Daoy (cell line): Measurements from ENCODE around the gene RNASE12. TPM values are rescaled to one million over a fixed set of nuclear protein-coding genes. Genes with fewer than 3 reads are reported as not detected.
A peak's percentile ranks its signal among the peaks of the same experiment; 100 is the strongest.
"Not testable (repeated sequence)": the region's sequence is repeated elsewhere in the genome, so short reads cannot be mapped to it uniquely, and the experiment has no call there.

Experiments
- DNase-seq: peaks from one replicate; pipeline ENCODE4 v3.0.0-alpha.2; 2015; ENCODE audit warnings: low read depth
- total RNA-seq: library from RNA; depleted of rRNA; stranded (reverse); fragments of >200 nt; shearing (Covaris generic); gene quantifications from 2 replicates; pipeline ENCODE4 v1.2.3, GENCODE V29; 2014; rRNA removed

Gene RNASE12, protein sequence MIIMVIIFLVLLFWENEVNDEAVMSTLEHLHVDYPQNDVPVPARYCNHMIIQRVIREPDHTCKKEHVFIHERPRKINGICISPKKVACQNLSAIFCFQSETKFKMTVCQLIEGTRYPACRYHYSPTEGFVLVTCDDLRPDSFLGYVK
- total RNA-seq = not detected in 2 replicates

DNA sequence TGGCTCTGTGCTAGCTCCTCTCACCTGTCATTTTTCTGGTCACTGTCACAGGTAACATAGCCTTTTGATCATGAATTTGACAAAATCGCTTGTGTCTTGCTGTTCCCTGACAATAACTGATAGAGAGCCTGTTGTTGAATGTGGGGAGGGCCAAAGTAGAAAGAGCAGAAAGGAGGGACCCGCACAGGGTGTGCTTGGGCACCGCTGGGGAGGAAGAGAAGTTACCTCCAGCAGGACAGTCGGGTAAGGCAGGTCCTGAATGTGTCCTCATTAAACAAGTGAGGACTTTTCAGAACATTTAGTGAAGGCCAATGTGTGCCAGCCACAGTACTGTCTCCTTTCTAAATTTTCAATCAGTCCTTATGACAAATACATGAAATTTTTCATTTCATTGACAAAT, at the start of gene RNASE12:
Gene RNASE12 (minus strand): TSS at position 142 of the 400 bp plus-strand sequence. CDS start 653 bp downstream, outside the sequence.
- DNase-seq = no peak

GRCh38 chr14:20632831-20633691, 41.9 kb upstream of the RNASE12 start:
- peak; percentile 93 for DNase-seq

GRCh38 chr14:20632448-20632830, 41.3 kb upstream of the RNASE12 start:
- no peak for DNase-seq

DNA sequence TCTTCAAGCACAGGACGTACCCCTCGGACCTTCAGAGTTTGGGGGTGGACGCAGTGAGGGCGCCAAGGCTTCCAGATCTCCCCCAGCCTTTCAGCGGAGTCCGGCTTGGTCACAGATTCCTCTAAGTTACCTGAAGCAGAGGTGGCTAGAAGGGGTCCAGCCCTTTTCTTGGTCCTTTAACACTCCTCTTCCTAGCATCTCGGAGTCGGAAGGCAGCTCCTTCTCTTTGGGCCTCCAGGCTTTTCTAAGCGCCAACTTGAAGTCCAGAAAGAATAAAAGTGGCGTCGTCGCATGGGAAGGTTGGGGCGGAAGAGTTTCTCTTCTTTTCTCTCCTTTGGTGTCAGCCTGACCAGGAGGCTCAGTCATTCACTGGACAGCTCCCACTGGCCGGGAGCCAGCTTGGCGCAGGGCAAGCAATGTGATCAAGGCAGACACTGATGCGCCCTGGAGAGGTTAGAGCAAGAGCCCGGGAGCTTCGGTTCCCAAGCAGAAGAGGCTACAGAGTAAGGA, 40.8 kb upstream of the RNASE12 start:
- peak; percentile 87 for DNase-seq

- peak; percentile 75 for DNase-seq
These were observed 40.1 kb upstream of the RNASE12 start for GRCh38 chr14:20631023-20631879.

DNA sequence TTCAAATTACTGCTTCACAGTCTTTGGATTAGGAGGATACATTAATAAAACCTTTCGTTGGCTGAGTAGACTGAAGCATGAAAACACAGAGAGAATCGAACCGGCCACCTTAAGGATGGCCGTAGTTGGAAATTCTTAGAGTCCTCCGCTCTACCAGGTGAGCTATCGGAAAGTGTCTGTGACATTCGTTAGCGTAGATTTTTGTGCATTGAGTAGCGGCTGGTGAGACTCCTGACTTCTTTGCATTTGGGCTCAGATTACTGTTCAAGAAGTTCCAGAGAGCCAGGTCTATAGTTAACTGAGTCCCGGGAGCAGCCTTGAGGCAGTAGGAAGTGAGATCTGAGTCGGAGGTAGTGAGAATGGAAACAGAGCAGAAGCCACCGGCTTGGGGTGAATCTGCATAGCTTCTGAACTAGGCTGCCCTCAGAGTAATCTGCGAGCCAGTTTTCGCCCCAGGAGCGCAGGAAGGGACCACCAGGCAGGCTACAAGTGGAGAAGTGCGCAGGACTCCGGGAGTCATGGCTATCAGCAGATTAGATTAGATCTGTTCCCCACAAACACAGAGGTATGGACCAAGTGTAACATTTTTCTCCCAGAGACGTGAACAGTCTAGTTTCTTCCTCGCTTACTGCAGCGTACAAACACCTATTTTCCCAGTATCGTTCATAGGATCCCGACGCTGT, 39.3 kb upstream of the RNASE12 start:
- peak; percentile 86 for DNase-seq

- no peak for DNase-seq
These were observed 37.1 kb upstream of the RNASE12 start for GRCh38 chr14:20628063-20628854.

DNA sequence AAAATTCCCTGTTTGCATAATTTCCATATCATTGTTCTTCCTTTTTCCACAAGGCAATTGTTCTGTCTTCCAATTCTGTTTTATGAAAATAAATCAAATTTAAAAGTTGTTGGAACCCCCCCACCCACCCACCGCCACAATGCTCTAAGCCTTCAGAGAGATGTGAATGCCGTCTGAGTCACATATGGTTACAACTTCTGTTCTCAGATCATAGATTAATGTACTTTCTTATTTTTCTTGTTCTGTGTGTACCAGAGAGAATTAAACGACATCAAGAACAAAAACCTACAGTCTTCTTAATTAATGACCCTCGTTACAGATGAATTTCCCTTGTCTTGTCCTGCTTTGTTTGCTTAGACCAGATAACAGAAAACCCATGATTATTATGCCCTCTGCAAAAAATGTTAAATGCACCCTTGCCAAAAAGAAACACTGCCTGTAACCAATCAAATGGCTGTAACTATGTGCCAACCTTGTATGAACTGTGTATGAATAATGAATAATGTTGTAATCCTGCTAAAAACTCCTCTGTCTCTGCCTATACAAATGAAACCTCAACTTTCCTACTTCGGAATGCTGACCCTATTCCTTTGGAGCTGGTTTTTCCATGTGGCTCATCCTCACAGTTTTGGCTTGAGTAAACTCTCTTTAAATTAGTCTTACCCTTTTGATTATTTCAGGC, 36.3 kb upstream of the RNASE12 start:
- no peak for DNase-seq

- no peak for DNase-seq
These were observed 35.1 kb upstream of the RNASE12 start for GRCh38 chr14:20626274-20626673.

DNA sequence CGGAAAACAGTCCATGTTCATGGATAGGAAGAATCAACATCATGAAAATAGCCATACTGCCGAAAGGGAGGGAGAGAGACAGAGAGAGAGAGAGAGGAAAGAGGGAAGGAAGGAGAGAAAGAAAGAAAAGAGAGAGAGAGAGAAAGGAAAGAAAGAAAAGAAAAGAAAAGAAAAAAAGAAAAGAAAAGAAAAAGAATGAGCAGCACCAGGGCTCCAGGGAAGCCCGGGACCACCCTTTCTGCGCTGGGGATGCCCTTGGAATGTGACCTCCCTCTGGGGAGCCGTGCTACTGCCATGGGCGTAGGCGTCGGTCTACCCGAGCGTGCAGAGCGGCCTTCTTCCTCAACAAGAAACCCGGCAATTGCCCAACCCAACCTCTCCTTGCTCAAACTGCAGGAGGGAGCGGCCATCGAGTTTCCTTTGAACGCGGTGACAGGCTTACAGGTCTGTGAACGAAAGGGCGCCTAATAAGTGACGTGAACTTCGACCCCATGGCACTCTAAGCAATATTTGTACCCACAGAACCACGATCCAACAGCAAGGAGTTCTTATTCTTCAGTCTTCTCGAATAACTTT, 33.4 kb upstream of the RNASE12 start:
- peak; percentile 89 for DNase-seq

DNA sequence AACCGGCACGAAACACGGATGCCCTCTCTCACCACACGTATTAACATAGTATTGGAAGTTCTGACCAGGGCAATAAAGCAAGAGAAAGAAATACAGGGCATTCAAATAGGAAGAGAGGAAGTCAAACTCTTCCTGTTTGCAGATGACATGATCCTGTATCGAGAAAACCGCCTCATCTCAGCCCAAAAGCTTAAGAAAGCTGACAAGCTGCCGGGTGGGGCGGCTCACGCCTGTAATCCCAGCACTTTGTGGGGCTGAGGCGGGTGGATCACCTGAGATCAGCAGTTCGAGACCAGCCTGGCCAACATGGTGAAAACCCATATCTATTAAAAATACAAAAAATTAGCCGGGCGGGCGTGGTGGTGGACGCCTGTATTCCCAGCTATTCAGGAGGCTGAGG, 32.6 kb upstream of the RNASE12 start:
- DNase-seq = no peak

- DNase-seq = no peak
These were observed 31.7 kb upstream of the RNASE12 start for GRCh38 chr14:20622816-20623291.

DNA sequence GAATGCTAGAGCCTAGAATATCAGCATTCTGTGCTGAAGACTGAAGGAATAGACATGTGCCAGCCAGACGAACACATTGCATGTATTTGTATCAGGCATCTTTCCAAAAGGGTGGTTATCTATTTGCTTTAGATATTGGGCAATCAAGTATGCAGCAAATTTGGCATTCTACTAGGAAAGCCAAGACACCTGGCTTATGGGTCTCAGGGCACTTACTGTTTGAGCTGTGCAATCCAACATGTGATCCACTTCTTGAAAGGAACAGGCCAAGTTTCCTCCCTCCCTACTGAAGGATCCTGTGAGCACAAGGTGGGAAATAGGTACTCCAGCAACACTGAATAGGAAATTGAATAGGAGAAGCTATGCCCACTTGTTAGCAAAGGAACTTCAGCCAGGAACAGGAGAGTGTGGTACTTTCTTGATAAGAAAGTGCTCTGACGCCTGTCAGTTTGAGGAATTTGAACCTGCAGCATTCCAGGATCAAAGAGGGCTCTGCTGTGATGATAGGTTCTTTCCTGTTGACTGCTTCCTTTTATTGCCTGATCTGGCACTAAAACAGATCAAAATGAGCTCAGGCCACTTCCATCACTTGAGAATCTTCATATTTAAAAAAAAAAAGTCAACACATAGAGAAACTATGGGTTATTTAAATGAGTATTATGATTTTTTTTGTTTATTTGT, 29.8 kb upstream of the RNASE12 start:
- DNase-seq = no peak

DNA sequence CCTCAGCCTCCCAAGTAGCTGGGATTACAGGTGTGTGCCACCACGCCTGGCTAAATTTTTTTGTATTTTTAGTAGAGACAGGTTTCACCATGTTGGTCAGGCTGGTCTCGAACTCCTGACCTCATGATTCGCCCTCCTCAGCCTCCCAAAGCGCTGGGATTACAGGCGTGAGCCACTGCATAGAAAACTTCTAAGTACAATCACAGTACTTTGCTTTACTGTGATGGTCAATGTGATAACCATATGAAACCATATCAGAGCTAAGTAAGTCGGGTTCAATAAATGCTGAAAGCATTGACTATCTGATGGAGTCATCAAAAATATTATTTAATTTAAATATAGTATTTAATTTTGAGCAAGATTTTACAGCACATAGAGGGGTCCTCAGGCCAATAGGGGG, 28.5 kb upstream of the RNASE12 start:
- not testable (repeated sequence) for DNase-seq

- no peak for DNase-seq
These were observed 27.1 kb upstream of the RNASE12 start for GRCh38 chr14:20618271-20618749.

GRCh38 chr14:20617138-20618003, 26.2 kb upstream of the RNASE12 start:
- DNase-seq = no peak

DNA sequence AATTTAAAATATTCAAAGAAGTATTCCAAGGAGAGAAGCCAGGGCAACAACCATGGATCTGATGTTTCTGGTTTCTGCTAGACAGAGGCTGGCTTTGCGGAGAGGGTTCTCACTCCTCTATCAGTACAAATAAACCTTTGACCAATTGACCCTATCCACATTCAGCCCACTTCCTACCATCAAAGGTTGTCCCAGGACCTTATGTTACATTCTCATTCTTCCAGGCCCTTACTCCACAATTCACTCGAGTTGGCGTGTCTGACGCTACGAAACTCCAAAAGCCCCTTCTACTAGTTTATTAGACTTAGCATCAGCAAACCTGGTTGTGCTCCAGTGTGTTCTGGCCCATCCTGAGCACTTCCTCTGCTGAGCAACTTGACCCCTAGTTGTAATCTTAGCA, 24.8 kb upstream of the RNASE12 start:
- DNase-seq = no peak
